ENCODE data around the gene NPTXR.

DNA sequence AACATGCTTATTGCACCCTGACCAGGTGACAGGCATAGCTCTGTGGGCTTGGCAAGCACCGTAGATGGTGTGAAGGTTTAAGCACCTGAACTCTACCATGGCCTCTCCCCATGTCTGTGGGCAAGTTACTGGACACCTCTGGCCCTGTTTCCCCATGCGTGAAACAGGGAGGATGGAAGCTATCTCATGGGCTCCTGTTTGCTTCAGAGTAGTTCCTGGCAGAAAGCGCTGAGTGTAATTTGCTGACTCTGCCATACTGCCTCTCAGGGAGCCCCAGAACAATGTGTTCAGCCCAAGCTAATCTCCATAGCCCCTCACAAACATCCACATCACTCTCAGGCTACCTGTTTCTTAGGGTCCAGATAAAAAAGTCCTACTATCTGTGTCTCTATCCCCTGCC is 25.8 kb upstream of the NPTXR start:
- TF ChIP-seq, protein P1, sequence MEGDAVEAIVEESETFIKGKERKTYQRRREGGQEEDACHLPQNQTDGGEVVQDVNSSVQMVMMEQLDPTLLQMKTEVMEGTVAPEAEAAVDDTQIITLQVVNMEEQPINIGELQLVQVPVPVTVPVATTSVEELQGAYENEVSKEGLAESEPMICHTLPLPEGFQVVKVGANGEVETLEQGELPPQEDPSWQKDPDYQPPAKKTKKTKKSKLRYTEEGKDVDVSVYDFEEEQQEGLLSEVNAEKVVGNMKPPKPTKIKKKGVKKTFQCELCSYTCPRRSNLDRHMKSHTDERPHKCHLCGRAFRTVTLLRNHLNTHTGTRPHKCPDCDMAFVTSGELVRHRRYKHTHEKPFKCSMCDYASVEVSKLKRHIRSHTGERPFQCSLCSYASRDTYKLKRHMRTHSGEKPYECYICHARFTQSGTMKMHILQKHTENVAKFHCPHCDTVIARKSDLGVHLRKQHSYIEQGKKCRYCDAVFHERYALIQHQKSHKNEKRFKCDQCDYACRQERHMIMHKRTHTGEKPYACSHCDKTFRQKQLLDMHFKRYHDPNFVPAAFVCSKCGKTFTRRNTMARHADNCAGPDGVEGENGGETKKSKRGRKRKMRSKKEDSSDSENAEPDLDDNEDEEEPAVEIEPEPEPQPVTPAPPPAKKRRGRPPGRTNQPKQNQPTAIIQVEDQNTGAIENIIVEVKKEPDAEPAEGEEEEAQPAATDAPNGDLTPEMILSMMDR (IDR thresholded peaks at IDR 0.05; ENCODE audit: low read length), result no peak
- TF ChIP-seq EZH2 (optimal IDR thresholded peaks at IDR 0.05; ENCODE audit: low read depth, low read length) (no peak), EZH2phosphoT487 (IDR thresholded peaks at IDR 0.05; ENCODE audit: low read length) (no peak)
